Cortex of kidney (tissue), 1 donor: ENCODE data around the gene WNT7A.
"Not testable (repeated sequence)": the region's sequence is repeated elsewhere in the genome, so short reads cannot be mapped to it uniquely, and the experiment has no call there.

Experiments used
- DNase-seq: peaks from one replicate; lab custom pipeline; 2025; lab: John Stamatoyannopoulos, UW

Gene WNT7A

DNA sequence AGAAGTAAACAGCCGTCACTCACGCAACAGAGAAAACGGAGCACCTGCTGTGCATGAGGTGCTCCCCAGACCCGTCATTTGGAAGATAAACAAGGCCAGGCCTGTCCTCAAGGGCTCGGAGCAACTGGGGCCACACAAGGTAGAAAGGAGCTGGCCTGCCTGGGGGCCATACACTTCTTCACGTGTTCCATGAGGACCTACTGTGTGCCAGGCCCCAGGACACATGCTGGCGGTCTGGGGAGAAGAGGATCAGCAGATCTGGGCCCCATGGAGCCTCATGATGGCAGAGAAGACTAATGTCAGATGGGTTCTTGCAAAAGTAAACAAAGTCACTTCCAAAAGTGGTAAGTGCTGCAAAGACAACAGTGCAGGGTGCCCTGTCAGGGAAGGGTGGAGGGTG, 14.3 kb downstream of the WNT7A start:
- no peak for DNase-seq

DNA sequence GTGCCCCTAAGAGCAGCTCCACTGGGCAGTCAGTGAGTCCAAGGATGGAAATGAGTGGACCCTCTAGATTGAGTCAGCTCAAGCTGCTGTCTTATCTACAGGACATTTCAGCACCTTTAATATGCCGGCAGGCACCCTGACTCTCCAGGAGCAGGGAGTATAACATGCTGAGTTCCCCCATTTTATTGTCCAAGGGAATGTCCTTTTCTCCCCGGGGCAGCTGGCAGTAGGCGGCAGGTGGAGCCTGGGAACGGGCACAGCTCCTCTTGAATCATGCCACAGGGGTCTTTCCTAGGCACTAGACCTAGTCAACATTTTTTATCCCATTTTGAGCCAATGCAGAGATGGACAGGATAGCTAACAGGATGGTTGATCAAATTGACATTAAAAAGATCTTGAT, 14.8 kb downstream of the WNT7A start:
- no peak for DNase-seq

DNA sequence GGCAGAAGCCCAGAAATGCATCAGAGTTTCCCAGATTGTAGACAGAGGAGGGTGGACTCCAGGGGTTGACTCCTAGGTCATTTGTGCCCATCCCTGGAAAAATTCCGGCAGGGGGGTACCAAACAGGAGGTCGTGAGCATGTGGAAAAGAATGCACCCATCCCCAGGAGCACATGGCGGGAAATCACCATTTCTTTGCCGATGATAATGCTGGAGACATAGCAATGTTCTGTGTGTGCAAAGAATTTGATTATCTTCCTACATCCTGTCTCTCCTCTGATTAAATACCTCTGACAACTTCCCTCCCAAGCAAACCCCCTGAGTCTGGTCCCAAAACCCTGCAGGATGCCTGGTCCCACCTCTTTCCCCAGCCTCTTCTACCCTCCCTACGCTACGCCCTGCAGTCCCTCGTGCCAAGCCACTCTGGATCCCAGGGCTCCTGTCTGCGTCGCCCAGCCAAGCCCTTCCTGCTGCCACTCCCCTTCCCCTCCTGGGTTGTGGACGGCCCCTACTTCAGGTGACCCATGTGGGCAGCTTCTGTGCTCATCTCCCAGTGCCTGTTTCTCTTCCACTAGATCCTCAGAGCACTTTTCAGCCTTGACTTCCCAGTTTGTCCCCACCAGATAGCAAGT, 15.8 kb downstream of the WNT7A start:
- no peak for DNase-seq

DNA sequence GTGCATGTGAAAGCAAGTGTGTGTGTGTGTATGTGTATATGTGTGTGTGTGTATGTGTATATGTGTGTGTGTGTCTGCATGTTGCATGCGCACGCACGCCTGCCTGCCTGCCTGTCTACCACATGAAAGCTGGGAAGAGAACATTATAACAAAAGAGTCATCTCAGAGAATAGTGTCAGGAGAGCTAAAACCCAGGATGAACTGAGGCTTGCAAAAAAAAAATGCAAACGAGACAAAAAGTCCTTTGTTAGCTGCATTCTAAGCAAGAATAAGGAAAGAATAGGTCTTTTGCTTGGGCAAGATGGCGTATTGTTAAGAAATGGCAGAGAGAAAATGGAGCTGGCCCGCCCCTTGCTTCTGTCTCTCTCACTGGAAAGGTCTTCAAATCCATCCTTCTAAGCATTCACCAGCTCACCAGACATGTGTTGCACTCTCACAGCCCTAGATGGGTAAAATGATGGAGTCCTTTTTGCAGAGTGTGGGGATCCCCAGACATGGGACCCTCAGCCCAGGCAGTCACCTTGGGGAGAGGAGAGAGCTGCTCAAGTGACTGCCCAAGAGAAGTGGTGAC, 16.4 kb downstream of the WNT7A start:
- no peak for DNase-seq

DNA sequence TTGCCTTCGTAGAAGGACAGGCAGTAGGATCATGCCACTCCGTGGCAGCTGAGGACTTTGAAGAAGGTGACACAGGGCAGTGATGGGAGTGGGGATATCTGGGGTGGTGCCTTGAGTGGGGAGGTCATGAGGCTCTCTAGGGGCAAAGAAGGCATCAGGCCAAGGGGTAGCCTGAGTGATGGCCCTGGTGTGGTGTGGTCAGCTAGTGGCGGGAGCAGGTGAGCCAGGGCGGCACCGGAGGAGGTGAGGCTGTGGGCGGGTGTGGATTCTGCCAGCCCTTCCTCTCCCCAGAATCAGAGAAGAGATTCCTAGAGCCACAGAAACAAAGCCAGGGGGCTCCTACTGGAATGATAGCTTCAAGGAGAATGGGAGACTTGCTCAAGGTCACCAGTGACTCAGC, 18.4 kb downstream of the WNT7A start:
- no peak for DNase-seq

DNA sequence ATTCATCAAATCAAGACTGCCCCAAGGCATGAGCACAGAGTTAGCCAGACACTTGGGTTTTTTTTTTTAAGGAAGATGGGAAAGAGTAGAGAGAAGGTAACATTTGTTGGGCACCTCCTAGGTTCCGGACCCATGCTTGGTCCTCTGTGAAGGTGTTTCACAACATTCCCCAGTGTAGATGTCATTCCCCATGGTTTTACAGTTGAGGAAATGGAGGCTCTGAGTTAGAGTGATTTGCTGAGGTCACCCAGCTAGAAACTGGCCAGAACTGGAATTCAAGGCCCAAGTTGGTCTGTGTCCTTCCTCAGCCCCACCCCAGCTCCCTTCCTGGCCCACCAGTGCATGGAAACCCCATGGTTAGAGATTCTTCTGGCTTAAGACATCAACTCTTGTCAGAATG, 19.9 kb downstream of the WNT7A start:
- DNase-seq: no peak

DNA sequence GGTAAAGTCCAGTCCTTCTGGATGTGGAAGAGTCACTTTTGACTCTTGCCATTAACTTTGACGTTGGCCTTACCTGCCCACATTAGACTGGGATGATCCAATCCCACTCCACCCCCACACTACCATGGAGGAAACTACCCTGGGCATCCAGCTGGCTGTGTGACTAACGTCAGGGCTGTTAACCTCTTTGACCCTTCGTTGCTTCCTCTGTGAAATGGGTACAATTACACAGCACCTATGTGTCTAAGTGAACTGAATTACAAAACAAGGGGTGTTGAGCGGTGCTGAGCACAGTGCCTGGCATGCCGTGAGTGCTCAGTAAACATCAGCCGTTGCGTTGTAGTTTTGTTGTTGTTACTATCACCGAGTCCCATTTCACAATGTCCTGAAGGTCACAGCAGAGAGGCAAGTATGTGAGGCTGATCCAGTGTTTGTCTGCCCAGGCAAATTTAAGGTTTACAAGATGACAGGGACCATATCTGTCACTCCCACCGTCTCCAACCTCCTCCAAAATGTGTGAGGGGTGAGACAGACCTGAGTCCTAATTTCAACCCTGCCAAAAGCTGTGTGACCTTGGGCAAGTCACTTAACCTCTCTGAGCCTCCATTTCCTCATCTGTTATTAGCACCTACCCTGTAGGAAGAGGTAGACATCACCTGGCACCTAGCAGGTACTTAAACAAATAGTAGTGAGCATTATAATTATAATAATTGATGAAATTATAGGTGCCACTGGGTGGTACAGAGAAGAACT, 20.9 kb downstream of the WNT7A start:
- DNase-seq: no peak

DNA sequence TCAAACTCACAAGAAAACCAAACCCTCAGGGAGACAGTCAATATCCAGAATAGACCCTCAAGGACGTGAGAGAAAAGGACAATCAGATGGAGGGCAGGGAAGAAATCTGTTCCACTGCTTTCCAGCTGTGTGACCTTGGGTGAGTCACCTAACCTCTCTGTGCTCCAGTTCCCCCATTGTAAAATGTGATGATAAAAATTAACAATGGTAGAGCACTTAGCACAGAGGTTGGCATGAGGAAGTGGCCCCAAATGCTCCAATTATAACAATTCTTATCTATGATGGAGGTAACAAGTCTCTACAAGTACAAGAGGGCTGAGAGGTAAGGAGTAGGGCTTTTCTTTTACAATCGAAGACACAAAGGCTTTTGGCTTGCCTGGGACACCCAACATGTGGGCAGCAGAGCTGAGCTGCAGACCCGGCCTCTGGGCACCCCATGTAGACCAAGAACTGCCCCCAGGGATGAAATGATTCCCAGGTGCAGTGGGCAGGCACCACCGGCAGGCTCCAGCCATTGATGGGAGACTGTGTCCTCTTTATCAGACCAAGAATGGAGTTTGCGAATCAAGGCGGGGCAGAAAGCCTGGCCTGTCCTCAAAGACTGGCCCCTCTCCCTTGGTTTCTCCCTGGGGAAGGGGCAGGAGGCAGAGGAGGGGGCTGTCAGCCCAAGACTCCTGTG, 22.0 kb downstream of the WNT7A start:
- no peak for DNase-seq

DNA sequence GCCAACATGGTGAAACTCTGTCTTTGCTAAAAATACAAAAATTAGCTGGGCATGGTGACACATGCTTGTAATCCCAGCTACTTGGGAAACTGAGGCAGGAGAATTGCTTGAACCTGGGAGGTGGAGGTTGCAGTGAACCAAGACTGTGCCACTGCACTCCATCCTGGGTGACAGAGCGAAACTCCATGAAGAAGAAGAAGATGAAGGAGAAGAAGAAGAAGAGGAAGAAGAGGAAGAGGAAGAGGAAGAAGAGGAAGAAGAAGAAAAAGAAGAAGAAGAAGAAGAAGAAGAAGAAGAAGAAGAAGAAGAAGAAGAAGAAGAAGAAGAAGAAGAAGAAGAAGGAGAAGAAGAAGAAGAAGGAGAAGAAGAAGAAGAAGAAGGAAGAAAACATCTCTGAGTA, 23.2 kb downstream of the WNT7A start:
- not testable (repeated sequence) for DNase-seq

DNA sequence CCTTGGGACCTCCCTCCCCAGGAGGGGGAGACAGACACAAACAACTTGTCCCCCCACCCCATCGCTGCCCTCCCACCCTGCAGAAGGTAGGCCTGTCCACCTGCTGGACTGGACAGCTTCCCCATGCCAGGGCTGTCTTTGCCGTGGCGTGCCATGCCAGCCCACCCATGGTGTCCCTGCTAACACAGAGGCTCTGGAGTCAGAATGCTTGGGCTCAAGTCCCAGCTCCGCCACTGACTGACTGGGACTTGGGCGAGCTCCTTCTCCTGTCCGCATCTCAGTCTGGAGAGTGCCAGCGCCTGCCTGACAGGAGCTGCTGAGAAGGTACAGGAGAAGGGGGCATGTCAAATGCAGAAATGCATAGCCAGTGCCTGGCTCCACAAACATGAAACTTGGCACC, 23.9 kb downstream of the WNT7A start:
- DNase-seq: no peak

DNA sequence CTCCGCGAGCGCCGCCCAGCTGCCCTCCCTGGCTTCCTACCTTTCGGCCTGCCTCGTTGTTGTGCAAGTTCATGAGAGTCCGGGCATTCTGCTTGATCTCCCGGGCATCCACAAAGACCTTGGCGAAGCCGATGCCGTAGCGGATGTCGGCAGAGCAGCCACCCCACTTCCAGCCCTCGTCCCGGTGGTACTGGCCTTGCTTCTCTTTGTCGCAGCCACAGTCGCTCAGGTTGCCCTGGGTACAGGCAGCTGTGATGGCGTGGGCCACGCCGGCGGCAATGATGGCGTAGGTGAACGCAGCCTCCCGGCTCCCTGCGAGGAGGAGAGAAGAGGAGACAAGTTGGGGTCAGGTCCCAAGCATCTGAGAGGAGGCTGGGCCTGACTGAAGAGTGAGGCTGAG, 25.4 kb downstream of the WNT7A start:
- DNase-seq: no peak

DNA sequence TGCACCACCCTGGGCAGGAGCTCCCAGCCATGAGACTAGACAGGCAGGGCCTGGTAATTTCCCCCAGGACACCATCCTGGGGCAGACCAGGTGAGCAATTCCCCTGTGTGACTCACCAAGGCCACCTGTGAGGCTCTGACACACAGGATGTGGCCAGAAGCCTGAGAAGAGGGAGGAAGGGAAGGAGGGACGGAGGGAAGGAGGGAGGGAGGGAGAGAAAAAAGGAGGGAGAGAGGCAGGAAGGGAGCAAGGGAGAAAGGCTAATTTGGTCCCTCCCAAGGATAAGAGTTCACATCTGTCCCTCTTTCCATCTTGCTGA, 25.9 kb downstream of the WNT7A start:
- DNase-seq: no peak

DNA sequence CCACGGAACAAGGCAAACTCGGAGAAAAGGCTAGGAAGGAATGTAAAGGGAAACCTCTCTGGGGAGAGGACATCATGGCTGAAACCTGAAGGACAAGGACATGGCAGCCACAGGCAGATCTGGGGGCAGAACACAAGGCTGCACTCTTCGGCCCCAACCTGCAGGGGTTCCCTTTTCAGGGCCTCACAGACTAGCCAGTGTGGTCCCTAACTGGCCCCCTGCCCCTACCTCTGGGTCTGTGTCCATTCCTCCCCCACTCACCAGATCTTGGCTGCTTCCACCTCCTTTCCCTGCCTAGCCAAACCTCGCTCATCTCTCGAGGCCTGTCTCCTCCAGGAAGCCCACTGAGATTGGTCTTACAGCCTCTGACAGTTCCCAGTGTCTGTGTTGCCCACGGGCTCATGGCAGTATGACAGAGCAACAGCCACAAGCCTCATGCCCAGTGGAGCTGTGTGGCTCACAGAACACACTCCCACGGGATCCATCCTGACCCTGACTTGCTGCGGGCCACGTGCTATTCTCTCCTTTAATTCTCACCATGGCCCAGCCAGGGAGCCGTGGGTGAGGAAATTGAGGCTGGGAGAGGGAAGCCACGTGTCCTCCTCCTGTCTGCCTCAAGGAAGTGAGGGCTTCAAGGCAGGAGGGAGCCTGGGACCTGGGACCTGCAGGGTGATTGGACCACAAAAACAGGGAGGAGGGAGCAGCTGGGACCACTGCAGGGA, 26.5 kb downstream of the WNT7A start:
- no peak for DNase-seq

DNA sequence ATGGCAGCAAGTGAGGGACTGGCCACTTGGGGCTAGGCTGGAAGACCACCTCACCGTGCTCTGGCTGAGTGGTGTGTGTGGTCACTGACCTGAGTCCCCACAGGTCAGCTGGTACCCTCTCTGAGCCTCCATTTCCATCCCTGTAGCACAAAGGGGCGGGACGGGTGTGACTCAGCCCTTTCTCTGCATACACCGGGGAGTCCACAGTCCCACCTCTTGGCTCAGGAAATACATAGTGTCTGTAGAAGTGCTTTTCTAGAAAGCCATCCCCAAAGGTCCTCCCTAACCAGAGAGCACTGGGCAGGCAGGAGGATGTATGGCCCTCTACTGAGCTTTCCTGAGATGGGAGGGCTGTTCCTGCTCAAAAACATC, 27.2 kb downstream of the WNT7A start:
- no peak for DNase-seq

DNA sequence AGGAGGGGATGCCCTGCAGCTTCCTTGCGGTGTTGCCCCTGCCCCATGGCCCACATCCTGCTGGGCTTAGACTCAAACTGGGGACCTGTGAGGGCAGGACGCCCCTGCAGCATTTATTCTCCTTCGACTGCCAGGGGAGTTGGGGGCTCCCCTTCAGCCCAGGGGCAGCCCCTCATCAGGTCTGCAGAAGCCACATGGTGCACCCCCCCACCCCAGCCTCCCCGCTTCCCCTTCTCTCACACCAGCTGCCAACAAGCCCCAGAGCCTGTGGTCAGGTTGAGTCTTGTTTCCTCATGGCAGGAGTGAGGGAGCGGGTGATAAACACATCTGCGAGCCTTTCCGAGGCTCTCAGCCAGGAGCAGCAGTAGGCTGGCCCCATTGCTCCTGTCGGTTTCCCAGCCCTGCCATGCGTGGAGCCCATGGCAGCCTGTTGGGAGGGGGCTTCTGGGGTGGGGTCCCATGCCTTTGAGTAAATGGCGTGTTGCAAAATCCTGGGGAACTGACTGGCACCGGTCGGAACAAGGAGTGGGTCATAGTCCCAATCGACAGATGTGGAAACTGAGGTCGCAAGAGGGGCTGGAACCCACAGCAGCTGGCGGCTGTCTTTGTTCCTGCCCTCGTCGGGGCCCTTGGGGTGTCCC, 27.8 kb downstream of the WNT7A start:
- no peak for DNase-seq

DNA sequence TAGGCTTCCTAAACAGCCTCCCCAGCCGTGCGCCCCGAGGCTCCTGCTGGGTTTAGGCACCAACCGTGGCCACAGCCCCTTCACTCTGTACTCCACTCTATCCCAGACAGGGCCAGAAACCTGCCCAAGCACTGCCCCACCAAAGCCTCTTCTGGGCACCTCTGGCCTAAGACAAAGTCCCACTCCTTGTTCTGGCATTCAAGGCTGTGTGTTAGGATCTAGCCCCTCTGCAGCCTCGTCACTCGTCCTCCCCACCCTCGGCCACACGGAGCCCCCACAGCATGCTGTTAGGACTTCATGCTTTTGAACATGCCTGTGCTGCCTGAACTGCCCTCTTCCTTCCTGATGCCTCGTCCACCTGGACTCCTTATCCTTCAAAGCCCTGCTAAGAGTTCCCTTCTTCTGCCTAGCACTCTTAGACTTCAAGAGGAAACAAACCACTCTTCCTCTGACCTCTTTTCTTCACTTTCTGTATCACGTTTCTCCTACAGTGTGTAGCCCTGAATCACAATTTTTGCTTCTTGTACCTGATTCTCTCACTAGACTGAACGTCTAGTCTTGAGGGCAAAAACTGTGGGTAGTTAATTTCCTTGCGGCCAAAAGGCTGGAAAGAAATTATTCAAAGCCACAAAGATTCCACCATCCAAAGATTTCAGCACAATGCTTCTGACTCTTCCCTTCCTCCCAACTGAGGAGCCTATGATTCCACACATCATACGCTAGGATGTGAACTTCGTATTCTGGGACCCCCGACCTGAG, 28.6 kb downstream of the WNT7A start:
- no peak for DNase-seq

DNA sequence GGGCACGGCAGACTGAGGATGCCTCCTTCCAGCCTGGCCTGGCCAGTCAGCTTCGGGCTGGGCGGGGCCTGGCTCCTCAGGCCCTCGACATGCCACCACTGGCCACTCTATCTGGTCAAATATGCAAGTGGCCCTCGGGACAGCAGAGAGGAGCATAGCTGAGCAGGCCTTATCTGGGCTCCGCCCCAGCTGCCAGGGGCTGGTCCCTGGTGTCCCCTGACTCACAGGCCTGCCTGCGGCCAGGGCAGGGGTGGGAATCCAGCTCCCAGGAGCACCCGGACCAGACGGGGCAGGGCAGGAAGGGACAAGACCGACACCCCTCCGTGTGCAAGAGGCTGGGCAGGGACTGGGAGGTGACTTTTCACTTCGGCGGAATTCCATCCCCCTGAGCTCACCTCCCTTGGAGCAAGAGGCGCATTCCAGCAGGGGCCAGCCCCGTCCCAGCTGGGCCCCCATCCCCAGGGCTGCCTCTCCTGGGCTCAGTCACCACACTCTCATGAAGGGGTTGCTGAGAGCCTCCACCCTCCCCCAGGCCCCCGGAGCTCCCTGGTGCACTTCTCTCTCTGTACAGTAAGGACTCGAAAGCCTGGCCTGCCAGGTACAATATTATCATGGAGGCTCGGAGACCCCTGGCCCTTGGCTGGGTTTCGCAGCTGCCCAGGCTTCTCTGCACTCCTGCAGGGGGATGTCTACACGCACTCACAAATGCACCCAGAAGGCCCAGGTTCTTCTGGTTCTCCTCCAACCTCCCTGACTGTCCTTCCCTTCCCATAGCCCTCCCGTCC, 29.5 kb downstream of the WNT7A start:
- DNase-seq: no peak

DNA sequence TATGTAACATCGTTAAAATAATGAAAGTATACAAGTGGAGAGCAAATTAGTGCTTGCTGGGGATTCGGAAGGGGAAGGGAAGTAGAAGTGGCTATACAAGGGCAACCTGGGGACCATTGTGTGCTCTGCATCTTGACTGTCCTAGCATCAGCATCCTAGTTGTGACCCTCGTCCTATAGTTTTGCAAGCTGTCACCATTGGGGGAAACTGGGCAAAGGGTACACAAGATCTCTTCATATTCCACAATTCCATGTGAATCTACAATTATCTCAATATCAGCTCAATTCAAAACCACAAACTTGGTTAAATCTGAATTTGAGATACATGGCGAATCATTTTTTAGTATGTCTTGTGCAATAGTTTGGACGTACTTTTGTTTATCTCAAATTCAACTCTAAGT, 30.9 kb downstream of the WNT7A start:
- no peak for DNase-seq

DNA sequence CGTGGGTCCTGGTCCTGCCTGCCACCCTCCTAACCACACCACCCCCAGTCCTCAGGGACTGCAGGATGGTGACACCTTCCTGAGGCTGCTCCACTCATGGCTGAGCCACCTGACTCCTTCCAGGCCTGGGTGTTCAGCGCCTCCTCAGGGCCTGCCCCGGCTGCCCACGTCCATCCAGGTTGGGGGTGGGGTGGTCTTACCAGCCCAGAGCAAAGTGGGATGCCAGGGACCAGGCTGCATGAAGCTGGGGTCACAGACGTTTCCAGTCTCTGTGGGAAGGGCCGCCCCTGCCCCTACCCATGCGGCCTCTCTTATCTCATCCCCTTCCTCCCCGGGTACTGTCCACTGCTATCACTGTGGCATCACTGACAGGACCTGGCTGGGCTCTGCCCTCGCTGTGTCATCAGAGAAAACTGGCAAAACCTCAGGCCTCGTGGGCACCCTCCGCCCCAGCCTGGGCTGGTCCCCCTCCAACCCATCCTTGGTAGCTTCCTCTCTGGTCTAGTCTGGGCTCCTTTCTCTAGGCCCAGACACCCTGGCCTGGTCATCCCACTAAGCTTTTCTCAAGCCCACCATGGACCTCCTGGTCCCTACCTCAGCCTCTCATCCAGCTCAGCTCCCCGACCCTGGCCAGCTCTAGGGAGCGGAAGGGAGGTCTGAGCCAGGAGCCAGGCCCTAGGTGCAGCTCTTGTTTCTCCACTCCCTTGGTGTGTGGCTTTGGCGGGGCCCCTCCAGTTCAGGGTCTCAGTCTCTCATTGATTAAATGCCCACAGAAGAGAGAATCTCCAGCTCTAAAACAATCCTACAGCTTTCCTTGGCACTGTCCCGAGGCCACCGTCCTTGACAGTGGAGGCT, 32.9 kb downstream of the WNT7A start:
- DNase-seq: no peak

DNA sequence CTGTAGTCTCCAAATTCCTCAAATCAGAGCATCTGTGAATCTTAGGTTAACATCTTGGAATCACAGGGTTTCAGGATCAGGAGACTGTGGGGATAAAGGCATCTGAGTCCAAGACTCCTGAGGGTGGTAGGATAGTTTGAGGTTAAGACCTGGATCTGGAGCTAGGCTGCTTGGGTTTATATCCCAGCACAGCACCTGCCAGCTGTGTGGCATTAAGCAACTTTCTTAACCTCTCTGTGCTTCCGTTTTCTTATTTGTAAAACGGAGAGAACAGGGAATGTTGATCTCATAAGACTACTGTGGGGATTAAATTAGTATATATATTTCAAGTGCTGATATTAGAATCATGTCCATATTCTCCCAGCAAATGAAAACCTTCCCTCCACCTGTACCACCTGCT, 33.6 kb downstream of the WNT7A start:
- no peak for DNase-seq
